GM18505 (cell line): ENCODE data around the gene ADAMTS3.

Experiments used
- ATAC-seq: cut with Tn5 transposase; IDR thresholded peaks from one replicate; pipeline ENCODE4 v1.9.1; 2021; ENCODE audit not compliant: unreplicated experiment
- POLR2A ChIP-seq: IDR thresholded peaks from 4 replicates; pipeline ENCODE4 v1.6.1; 2011; ENCODE audit warnings: borderline replicate concordance; ENCODE audit not compliant: insufficient read depth, insufficient read length; ENCODE audit errors: extremely low read depth

Gene ADAMTS3

GRCh38 chr4:72489267-72489666 is 79.8 kb downstream of the ADAMTS3 start:
- no peak for ATAC-seq
- TF ChIP-seq POLR2A = no peak

GRCh38 chr4:72486991-72487390 is 82.0 kb downstream of the ADAMTS3 start:
- no peak for TF ChIP-seq POLR2A
- no peak for ATAC-seq

GRCh38 chr4:72484981-72485380 is 84.0 kb downstream of the ADAMTS3 start:
- ATAC-seq = no peak

GRCh38 chr4:72473434-72473900 is 95.6 kb downstream of the ADAMTS3 start:
- no peak for ATAC-seq
- TF ChIP-seq POLR2A = no peak

More at GRCh38 chr4:72484981-72485380, 84.0 kb downstream of the ADAMTS3 start:
- TF ChIP-seq POLR2A = no peak

- ATAC-seq = no peak
- TF ChIP-seq POLR2A = no peak
Observed at GRCh38 chr4:72471816-72472215, 97.2 kb downstream of the ADAMTS3 start.

- no peak for TF ChIP-seq POLR2A
- no peak for ATAC-seq
Observed at GRCh38 chr4:72468904-72469502, 100.0 kb downstream of the ADAMTS3 start.

GRCh38 chr4:72467633-72468032 is 101.4 kb downstream of the ADAMTS3 start:
- no peak for TF ChIP-seq POLR2A
- ATAC-seq = no peak

GRCh38 chr4:72463724-72464123 is 105.3 kb downstream of the ADAMTS3 start:
- ATAC-seq = no peak
- TF ChIP-seq POLR2A = no peak

GRCh38 chr4:72457158-72457557 is 111.9 kb downstream of the ADAMTS3 start:
- TF ChIP-seq POLR2A = no peak
- ATAC-seq = no peak

- no peak for ATAC-seq
- no peak for TF ChIP-seq POLR2A
Observed at GRCh38 chr4:72451349-72451748, 117.7 kb downstream of the ADAMTS3 start.

GRCh38 chr4:72449705-72450104 is 119.3 kb downstream of the ADAMTS3 start:
- no peak for TF ChIP-seq POLR2A
- no peak for ATAC-seq

- TF ChIP-seq POLR2A = no peak
- ATAC-seq = no peak
Observed at GRCh38 chr4:72448231-72448630, 120.8 kb downstream of the ADAMTS3 start.

- TF ChIP-seq POLR2A = no peak
- no peak for ATAC-seq
Observed at GRCh38 chr4:72446353-72447055, 122.5 kb downstream of the ADAMTS3 start.

GRCh38 chr4:72444092-72444491 is 124.9 kb downstream of the ADAMTS3 start:
- ATAC-seq = no peak
- TF ChIP-seq POLR2A = no peak
